Activated CD4-positive, CD25-positive, alpha-beta regulatory T cell treated with anti-CD3 and anti-CD28 coated beads, Interleukin-2, amount 50 U/mL, for 16 hours (primary cell): ENCODE results near the gene MCCC1.
"Not testable (repeated sequence)": the region's sequence is repeated elsewhere in the genome, so short reads cannot be mapped to it uniquely, and the experiment has no call there.

Experiments used
- DNase-seq: peaks from one replicate; pipeline ENCODE4 v3.0.0-alpha.2; 2020; ENCODE audit warnings: low read depth, low spot score

Gene MCCC1

DNA sequence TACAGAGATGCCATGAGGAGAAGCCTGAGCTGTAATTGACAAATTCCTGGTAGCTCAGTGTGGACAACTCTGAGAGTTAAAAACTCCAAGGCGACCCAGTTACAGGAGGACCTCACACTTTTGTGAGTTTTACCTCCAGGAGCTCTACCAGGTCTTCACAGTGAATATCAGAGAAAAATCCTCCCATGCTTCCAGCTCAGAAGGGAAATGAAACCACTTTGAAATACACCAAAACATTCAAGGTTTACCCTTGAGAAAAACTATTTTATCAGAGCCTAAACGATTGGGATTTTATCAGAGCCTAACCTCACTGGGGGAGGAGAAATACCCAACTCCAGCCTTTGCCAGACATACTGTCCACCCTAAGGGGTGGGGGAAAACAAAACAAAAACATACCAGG is 52.4 kb downstream of the MCCC1 start:
- no peak for DNase-seq

DNA sequence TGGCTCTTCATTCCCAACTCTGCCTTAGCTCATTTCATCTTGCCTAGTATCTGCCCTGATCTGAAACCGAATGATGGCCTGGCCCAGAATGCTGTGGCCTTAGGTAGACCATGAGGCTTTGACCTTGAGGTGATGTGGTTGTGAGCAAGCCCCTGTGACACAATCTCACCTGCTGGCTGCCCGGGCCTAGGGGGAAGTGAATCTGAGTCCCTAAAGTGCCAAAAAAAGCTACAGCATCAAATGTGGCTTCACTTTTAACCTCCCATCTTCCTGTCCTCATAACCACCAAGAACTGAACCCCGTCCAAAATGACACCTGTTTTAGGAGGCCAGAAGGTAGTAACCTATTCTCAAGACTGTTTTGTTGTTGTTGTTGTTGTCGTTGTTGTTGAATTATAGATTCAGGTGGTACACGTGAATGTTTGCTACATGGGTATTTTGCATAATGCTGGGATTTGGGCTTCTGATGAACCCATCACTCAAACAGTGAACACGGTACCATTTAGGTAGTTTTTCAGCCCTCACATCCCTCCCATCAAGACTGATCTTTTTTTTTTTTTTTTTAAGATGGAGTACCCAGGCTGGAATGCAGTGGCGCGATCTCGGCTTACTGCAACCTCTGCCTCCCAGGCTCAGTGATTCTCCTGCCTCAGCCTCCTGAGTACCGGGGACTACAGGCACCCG is 54.6 kb downstream of the MCCC1 start:
- no peak for DNase-seq

DNA sequence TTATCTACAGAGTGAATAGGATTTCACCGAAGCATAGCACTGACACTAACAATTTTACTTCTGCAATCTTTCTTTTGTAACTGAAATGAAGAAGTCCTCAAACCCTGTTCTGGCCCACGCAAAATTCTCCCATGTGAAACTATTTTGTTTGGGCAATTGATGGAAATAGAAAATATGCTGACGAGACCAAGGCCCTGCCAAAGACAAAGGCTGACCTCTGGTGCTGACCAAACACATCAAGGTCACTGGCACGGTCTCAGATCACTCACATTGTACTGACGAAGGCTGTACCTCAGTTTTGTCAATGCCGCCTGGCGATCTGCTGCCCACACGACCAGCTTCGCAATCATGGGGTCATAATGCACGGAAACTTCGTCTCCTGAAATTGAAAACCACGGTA is 60.5 kb downstream of the MCCC1 start:
- DNase-seq = no peak

DNA sequence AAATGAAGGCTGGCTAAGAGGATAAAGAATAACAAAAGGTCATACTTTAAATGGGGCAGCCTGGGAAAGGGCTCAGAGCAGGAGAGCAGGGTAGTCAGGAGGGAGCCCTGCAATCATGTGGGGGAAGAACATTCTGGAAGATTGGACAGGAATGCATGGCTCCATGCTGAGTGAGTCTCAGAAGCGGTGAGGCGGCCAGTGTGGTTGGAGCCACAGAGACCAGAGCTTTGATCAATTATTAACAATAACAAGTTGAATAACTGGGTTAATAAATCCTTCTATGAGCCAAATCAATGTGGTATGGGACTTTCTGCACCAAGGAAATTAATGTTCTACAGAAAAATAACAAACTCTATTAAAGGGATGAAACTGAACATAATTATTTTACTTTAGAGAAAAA is 61.1 kb downstream of the MCCC1 start:
- DNase-seq = no peak

DNA sequence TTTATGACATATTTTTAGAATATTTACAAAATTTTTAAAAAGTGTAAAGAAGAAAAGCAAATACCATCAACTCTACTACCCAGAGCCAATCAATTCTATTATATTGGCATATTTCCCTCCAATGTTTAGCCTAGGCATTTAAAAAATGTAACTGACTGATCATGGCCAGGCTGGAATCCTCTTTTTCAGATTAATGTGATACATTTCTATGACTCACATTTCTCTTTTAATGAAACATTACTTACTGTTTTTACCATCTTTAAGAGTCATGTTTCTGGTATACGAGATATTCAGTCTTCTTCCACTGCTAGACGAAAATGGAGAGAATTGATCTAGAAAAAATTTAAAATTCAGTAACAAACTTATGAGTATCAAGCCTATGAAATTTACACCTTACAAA is 65.5 kb downstream of the MCCC1 start:
- no peak for DNase-seq

DNA sequence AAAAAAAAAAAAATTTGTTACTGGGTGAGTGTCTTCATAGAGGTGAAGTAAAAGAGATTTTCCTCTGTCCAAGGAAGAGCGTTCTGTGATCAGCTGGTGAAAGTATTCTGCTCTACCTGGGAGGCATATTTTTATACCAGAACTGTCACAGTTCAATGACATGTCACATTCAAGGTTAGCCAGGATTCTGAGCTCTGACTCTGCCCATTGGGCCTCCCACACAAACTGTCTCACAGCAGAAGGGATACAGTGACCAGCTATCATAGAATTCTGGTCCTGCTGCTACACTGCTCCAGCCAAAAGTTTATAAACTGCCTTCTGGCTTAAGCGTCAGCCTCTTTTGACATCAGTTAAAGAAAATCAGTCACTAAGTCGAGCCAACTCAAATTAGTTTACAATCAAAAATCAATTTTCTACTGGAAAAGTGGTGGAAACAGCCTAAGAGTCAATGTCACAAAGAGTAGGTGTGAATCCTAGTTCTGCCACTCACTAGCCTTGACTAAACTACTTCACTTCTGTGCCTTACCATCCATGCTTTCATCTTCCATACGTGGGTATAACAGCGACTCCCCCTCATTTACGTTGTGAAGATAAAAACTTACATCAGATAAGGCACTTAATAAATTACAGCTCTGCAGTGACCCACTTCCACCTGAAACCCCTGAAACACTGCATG is 66.3 kb downstream of the MCCC1 start:
- DNase-seq = no peak

DNA sequence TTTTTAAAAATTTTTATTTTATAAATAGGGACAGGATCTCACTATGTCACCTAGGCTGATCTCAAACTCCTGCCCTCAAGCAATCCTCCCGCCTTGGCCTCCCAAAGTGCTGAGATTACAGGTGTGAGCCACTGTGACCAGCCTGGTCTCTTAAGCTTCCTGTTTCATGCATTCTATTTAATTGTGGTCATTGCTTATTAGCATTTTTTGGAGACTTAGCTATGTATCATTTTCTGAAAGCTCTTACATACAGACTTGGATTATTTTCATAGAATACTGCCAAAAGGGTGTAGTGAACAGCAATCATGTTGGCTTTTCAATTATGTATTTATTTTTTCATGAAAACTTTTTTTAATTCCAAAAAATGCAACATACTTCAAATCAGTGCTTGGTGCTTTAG is 67.5 kb downstream of the MCCC1 start:
- no peak for DNase-seq

DNA sequence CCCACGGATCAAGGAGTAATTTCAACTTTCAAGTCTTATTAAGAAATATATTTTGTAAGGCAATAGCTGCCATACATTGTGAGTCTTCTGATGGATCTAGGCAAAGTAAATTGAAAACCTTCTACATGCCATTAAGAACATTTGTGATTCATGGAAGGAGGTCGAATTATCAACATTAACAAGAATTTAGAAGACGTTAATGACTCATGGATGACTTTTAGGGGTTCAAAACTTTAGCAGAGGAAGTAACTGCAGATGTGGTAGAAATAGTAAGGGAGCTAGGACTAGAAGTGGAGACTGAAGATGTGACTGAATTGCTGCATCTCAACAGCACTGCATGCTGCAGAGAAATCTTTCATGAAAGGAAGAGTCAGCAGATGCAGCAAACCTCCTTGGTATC is 70.9 kb downstream of the MCCC1 start:
- DNase-seq = no peak

DNA sequence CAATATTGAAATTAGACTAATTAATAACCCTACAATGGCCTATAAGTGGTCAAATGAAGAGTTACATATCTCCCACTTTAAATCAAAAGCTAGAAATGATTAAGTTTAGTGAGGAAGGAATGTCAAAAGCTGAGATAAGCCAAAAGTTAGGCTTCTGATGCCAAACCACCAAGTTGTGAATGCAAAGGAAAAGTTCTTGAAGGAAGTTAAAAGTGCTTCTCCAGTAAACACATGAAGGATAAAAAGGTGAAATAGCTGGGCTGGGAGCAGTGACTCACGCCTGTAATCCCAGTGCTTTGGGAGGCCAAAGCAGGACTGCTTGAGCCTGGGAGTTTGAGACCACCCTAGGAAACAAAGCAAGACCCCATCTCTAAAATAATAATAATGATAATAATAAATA is 72.0 kb downstream of the MCCC1 start:
- DNase-seq = no peak

DNA sequence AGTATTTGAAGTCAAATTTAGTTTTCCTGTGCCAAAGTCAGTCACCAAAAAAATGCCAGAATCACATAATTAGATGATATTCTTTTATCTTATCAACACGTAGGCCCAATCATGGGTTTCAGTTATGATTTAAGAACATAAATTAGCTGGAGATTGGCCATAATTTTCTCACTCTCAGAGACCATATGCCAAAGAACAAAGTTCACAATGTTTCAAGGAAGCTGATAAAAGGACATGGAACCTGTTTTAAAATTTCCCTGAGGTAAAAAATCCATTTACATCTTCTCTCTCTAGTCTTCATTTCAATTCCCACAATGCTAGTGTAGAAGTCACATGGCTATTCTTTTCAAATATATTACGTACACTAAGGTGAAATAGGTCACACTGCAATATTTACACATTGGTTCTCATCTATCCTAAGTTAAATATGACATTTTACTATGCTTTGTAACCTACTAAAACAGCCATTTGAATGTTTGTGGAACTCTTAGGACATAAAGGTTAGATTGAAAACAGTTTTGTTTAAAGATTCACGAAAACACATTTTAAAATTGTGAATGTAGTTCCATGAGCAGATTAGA is 76.3 kb downstream of the MCCC1 start:
- no peak for DNase-seq

DNA sequence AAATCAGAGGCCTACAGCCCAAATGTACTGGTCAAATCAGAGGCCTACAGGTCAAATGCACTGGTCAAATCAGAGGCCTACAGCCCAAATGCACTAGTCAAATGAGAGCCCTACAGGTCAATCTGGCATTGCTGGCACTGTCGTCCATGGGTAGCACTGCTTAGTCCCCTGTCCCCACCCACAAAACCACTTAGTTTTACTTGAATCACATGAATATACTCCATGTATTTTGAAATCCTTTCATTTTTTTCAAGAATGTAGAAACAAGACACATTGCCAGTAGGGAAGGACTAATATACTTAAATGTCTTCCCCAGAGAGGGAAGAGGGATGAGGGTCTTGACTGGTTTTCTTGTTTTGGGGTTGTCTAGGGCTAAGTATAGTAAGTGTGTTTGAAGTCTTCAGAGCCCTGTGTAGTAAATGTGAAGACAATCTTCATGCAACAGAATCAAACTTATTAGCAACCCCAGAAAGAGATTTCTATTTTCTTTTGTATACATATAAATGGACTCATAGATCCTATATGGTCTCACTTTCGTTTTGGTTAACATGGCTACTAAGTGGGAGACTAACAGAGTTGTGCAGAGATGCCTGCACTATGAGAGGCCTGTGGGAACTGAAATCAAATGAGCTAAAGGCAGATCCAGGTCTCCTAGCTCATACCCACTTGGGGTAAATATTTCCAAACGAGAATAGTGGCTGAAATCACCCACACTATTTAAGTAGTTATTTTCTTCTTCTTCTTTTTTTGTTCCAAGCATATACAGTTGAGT is 80.7 kb downstream of the MCCC1 start:
- DNase-seq = no peak

DNA sequence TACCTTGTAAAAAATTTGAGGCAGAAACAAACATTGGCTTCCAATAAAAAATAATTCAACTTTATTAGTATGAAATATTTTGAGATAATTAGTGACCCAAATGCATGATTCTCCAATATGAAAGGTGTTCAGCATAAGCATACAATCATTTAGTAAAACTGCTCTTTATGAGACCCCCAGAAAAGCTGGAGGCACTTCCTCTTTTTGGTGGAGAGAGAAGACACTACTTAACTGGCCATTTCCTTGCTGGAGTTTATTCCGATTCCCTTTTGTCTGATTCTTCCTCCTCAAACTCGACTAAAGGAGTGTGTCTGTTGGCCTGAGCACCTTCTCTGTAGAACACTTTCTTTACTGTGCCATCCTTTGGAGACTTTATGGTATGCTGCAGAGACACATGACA is 84.1 kb downstream of the MCCC1 start:
- no peak for DNase-seq

DNA sequence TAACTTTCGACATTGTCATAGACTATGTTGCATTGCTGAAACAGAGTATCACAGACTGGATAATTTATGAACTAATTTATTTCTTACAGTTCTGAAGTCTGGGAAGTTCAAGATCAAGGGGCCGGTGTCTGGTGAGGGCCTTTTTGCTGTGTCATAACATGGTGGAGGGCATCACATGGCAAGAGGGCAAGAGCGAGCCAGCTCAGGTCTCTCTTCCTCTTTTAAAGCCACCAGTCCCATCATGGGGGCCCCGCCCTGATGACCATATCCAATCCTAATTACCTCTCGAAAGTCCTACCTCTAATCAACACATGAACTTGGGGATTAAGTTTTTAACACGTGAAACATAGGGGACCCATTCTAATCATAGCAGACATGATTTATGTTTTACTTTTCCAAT is 85.4 kb downstream of the MCCC1 start:
- no peak for DNase-seq

DNA sequence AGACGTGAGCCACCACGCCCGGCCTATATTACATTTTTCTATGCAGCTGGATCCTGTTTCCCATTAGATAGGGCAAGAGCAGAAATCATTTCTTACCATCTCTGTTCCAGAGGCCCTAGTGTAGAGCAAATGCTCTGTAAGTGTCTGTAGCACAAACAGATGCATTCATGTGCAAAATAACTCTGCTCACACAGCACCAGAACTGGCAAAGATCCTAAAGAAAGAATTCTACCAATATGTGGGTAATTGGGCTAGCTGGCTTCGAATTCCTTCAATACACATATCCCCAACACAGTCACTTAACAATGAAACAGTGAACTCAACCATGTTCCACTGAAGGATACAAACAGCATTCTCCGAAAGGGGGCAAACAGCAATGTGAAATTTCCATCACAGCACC is 86.2 kb downstream of the MCCC1 start:
- no peak for DNase-seq

DNA sequence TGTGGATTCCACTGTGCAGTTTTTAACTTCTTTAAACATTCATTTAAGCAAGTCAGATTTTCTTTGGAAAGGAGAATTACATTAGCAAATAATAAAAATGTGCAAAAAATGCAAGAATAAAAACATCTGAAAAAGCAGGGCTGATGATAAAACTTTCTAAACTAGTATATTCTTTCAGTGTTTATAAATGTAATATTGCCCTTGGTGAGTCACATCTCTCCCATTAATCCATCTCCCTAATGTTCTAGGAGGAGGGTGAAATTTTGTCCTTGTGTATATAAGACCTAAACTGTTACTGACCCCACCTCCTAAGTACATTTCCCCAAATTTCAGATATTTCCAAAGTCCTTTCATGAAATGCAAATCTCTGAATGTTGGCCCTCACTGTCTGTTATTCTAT is 90.5 kb downstream of the MCCC1 start:
- no peak for DNase-seq

DNA sequence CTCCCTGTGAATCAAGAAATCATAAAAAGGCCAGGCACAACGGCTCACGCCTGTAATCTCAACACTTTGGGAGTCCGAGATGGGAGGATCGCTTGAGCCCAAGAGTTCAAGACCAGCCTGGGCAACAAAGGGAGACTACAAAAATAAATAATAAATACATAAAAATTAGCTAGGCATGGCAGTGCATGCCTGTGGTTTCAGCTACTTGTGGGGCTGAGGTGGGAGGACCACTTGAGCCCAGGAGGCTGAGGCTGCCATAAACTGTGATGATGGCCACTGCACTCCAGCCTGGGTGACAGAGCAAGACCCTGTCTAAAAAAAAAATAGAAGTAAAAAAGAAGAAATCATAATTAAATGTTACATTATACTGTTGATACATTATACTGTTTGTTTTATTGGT is 91.0 kb downstream of the MCCC1 start:
- no peak for DNase-seq

DNA sequence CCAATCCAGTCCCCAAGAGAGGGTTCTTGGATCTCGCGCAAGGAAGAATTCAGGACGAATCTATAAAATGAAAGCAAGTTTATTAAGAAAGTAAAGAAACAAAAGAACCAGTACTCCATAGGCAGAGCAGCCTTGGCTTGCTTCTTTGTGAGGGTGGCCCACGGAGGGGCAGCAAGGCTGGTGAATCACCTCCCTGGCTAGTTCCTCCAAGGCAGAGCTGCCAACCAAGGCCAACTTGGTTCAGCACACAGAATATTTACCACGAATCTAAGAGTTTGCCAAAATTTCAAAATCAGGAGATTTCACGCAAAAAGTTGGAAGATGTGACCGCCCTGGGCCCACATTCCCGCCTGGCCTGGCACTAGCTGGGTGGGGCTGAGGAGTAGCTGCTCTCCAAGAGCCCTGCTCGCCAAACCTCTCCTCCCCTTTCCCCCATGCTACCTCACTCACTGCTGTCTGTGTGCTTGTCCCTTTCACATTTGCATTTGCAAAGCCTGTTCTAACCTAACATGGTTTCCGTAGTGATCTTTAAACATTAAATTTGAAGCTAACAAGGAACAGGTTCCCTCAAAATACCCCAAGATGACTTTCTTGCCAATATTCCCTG is 92.8 kb downstream of the MCCC1 start:
- DNase-seq = no peak

DNA sequence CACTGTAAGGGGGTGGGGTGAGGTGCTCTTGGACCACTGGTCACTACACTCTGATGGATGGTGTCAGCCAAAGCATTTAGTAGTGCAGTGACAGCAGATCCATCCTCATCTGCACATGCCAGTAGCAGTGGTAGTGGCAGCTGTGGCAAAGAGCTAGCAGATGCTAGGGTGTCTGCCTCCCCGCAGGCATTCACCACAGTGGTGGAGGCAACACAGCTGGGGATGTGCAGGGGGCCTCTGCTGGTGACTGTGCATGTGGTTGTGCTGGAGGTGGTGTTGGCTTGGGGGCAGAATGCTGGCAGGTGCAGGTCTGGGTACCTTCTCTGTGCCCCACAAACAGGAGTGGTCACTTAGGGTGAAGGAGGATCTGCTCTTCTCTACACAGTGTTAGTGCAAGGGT is 99.5 kb downstream of the MCCC1 start:
- no peak for DNase-seq

DNA sequence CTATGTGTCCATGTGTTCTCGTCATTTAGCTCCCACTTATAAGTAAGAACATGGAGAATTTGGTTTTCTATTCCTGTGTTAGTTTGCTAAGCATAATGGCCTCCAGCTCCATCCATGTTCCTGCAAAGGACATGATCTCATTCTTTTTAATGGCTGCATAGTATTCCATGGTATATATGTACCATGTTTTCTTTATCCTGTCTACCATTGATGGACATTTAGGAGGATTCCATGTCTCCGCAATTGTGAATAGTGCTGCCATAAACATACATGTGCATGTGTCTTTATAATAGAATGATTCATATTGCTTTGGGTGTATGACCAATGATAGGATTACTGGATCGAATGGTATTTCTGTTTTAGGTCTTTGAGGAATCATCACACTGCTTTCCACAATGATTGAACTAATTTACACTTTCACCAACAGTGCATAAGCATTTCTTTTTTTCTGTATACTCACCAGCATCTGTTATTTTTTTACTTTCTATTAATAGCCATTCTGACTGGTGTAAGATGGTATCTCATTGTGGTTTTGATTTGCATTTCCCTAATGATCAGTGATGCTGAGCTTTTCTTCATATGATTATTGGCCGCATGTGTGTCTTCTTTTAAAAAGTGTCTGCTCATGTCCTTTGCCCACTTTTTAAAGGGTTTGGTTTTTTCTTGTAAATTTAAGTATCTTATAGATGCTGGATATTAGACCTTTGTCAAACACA is 105.7 kb downstream of the MCCC1 start:
- DNase-seq = not testable (repeated sequence)

DNA sequence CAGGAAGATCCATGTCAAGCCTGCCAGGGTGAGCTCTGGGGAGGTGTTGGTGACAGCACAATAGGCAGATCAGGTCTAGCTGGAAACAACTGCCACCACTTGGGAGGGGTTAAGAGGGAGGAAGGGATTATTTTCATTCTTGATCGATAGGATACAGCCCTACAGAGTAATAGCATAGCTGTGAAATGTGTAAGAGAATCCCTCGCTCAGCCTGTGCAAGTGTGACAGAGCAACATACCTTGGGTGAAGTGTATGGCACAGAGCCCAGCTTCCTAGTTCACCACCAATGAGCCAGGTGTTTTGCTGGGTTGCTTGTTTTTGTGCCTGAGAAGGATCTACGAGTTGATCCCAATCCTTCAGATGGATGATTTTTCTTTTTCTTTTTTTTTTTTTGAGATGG is 109.7 kb downstream of the MCCC1 start:
- DNase-seq = no peak

DNA sequence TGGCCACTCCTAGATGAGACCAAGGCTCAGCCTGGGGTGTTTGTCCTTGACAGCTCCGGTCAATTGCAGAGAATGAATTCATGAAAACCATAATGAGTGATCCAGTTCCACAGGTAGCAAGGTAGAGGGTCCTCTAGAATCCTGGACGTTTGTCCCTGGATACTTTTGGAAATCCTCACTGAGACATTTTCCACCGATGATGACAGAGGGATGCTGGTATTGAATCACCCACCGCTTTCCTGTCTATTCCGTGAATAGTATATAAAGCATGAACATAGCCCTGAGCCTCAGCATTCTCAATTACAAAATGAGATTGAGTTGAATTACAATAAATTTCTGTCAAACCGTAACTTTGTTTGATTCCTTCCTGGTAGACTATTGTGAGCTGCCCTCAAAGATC is 113.3 kb downstream of the MCCC1 start:
- DNase-seq = no peak

DNA sequence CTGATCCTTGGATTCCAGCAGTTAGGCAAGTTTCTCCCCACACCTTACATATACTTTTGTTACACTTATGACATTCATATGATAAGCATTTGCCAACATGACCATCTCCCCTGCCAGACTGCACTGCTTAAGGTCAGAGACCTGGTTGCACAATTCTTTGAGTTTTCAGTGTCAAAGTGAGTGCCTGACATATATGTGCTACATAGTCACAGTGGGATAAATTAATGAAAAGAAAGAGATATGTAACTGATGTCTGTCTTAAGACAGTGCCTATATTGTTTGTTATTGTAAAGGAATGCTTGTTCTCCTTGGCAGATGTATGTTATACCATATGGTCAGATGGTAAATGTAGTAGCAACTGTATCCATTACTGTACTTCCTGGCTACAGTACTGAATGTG is 115.4 kb downstream of the MCCC1 start:
- DNase-seq = no peak
